SW480 (cell line): ENCODE data around the gene MALRD1.
"Not testable (repeated sequence)": the region's sequence is repeated elsewhere in the genome, so short reads cannot be mapped to it uniquely, and the experiment has no call there.

Experiments
- DNase-seq: peaks from one replicate; pipeline ENCODE4 v3.0.0-alpha.2; 2016; ENCODE audit warnings: low spot score

The MALRD1 gene

DNA sequence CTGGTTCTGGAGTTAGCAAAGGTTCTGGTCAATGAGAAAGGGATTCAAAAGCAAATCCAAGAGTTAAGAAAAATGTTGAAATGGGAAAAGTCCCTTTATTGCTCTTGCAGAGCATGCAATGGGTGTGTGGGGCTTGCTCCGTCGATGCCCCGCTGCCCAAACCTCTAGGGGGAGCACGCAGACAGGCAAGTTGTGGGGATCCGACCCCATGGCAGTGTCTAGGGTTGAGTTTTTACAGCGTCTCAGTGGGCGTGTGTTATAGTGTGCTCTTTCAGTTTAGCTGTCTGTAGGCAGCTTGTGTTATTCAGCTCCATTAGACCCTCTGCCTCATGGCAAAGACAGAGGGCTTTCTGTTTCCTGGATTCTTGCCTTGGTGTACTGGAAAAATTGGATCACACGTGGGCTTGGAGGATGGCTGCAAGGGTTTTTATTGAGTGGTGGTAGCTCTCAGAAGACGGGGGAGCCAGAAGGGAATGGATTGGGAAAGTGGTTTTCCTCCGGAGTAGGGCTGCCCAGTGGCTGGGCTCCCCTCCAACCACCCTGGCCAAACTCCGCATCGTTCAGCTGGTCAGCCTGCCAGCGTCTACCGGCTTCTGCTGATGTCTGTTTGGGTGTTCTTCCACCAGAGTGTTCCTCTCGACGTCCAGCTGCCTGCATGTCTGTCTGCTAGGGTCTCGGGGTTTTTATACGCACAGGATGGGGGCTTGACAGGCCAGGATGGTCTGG, 665.4 kb downstream of the MALRD1 start:
- no peak for DNase-seq

DNA sequence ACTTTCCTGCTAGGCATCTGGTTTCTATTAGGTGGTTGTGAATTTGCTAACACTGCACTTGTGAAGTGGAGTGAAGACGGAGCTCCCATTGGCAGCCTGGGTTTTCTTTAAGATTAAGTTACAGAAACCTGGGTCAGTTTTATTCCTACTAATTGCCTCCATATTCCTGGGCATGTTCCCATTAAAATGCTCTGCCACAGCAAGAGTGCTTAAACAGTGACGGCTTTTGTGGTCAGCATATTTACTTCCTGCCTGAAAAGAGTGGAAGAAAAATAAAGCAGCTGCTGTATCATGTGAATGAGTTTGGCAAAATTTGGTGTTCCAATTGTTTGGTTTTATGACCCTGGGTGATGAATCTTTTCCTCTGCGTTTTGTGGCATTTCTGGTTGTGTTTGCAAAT, 670.7 kb downstream of the MALRD1 start:
- DNase-seq, result no peak

DNA sequence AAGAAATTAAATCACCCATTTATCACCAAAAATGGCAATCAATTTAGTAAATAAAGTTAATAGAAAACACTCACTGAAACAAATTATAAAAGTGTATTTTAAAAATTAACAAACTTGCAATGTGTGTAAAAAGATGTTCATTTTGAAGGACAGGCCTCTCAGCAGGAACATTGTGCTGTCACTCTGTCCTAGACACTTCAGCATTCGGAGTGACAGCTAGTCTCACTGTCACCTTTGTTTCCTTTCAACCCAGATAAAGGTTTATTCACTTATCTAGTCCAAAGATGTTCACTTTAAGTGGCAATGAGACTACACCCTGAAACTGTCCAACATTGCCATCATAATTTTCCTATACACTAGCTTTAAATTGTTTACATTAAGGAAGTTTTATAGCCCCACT, 675.7 kb downstream of the MALRD1 start:
- no peak for DNase-seq

DNA sequence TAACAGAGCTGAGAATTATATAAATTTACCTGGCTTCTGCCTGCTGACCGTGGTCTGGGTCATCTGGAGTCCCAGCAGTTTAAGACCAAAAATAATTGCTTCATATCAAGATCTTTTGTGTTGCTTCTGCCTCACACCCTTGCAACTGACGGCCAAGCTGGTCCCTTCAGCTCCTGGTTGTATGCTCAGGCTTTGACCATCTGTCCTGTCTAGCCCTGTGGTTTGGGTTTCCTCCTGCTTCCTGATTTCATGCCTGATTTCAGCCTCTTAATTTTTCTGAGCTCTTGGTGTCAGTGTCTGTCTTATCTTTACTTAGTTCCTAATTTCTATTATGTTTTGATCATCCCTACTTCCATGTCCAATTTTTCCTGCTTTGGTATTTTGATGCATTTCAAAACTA, 679.8 kb downstream of the MALRD1 start:
- DNase-seq, result no peak

DNA sequence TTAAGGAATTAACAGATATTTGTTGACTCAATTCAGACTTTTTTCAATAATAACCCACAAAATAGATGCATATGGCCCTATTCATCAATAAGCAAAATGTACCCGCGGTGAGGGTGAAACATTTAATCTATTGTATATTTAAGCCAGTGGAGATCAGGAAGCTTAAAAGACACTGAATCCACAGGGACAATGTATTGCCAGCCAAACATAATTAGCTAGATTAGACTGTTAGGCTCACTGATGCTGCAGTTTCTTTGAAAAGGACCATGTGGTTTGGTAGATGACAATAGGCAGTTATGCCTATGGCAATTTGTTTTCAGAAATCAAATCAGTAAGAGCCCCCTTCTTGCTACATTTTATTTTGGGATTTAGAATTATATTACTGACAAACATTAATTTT, 680.4 kb downstream of the MALRD1 start:
- DNase-seq, result no peak

DNA sequence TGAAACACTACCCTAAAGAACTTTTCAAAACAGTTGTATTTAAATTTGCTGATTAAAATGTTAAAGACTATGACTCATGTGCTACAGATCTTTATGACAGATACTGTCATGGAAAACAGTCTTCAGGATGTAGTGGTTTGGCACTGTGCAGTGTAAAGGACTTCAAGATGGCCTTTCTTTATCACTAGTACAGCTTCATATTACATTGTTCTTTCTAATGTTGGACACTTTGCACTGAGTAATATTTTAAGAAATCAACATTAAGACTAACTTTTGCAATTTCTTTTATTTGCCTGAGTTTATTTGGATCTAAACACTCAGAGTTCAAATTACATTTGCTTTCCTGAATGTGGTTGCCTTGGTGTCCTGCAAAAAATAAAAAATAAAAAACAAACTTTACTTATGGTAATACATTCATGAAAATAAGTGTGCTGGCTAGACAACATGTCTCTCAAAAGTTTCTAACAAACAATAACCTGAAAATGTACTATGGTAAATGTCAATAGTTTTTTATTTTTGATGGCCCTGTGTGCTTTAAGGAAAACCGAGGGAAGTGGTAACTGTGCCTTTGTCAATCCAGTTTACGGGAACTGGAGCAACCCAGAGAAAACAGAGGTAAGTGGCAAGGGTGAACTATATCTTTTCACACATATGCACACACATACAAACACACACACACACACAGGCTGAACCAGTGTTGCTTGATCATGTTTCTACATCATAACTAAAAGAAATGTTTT, 681.7 kb downstream of the MALRD1 start:
- DNase-seq, result no peak

DNA sequence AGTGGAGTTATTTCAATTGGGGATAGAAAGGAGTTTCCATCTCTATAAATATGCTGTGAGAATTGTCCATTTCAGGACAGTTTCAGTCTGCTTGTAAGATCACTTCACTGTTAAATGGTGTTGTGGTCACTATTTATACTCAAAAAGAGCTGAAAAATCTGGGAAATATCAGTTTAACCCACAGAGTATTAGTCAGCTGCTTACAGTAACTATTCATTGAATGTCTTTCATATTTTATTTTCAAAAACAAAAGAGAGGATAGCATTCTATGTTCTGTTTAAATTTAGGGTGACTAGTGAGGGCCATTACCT, 682.3 kb downstream of the MALRD1 start:
- no peak for DNase-seq

DNA sequence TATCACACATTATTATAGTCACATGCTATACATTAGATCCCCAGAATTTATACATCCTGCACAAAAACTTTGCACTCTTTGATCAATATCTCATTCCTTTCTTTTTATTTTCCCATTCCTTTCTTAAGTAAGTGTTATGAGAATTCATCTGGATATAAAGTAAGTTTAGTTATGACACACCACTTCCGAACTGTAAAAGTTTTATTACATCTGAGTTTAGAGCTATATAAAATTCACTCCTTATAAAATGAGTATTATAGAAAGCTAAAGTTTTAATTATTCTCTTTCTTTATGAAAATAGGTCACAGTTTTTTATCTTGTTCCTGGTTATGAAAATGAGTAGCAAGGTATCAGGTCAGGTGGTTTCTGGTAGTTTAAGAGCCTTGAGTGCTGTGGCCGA, 683.0 kb downstream of the MALRD1 start:
- no peak for DNase-seq

DNA sequence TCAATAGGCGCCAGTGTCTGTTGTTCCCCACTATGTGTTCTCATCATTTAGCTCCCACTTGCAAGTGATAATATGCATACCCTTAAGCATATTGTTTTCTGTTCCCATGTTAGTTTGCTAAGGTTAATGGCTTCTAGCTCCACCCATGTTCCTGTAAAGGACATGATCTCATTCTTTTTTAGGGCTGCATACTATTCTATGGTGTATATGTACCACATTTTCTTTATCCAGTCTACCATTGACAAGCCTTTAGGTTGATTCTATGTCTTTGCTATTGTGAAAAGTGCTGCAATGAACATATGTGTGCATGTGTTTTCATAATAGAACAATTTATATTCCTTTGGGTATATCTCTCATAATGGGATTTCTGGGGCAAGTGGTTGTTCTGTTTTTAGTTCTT, 689.8 kb downstream of the MALRD1 start:
- DNase-seq, result no peak

DNA sequence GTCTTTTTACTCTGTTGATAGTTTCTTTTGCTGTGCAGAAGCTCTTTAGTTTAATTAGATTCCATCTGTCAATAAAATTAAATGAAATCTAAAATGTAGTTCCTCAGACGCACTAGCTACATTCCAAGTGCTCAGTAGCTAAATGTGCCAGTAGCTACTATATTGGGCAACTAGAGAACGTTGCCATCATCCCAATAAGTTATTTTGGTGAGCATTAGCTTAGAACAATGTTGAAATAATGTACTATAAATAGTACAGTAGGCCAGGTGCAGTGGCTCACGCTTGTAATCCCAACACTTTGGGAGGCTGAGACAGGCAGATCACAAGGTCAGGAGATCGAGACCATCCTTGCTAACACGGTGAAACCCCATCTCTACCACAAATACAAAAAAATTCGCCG, 690.6 kb downstream of the MALRD1 start:
- DNase-seq, result not testable (repeated sequence)

DNA sequence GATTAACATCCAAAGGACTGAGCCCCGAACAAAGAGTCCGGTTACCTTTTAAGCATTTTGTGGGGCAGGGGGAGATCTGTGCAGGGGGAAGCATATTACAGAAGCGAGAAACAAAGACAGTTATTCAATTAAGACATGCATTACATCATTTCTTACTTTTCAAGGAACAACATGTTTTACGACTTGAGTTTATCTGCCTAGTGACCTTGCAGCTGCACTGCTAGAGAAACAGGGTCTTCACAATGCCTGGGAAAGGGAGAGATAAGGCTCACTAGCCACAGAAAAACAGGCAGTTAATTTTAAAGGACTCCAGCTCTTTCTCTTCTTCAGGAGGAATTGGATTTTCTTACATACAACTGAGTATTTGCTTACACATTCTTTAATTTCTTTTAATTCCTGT, 693.5 kb downstream of the MALRD1 start:
- DNase-seq, result not testable (repeated sequence)

DNA sequence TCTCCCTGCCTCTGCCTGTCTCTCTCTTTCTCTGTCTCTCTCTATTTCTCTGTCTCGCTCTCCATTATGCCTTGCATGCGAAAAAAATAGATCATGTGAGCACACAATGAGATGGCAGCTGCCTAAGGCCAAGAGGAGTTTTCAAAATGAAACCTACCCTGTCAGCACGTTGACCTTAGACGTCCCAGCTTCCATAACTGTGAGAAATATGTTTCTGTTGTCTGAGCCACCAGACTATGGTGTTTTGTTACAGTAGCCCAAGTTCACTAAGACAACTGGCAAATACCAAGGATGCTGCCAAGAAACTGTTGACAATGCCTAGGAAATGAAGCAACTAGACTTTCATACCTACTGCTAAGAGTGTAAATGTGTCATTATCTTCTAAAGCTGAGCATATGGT, 697.1 kb downstream of the MALRD1 start:
- no peak for DNase-seq

DNA sequence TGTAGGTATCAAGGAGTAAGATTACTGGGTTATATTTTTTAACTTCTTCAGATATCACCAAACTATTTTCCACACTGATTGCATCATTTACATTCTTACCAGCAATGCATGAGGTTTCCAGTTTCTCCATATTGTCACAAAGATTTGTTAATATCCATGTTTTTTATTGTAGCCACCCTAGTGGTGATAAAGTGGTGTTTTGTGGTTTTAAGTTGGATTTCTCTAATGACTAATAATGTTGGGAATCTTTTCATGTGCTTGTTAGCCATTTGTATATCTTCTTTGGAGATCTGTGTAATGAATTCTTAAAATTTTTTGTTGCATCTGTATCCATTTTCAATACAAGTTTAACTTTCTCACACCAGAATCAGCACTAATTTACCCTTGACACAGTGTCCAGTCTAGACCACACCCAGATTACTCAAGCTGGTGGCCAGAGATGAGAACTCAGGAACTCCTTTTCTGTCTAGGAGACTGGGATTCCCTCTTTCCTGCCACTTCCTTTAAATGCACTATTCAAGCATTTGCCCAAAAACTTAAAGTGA, 700.7 kb downstream of the MALRD1 start:
- no peak for DNase-seq

DNA sequence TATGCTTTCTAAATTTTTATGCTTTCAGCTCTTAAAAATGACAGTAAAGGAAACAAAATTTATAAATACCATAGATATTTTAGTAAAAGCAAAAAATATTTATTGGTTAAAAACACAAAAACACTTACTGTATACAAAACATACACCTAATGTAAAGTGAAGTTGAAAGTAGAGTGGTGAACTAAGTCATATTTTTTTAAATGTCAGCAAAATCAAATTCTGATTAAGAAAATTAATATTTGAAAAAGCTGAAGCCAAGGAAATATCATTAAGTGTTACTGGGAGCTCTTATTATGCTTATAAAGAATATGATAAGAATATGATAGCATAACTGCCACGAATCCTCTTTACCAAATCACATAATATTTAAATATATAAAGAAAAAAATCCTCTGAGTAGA, 702.4 kb downstream of the MALRD1 start:
- no peak for DNase-seq

DNA sequence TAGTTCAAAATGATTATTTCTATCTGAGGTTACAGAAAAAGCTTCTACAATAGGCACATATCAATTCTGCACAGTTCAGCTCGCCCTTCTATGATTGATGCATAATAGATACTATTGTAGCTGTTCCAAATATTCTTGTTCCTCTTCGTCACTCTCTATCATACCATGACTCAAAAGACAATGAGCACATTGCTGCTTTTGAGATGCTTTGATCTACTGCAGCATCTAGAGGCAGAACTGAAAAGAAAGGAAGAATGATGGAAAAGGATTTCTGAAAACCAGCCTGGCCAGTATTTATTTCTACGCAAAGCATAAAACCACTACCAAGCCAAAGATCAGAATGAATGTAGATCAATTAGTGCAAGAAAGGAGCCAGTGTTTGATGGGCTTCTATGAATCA, 708.3 kb downstream of the MALRD1 start:
- no peak for DNase-seq

DNA sequence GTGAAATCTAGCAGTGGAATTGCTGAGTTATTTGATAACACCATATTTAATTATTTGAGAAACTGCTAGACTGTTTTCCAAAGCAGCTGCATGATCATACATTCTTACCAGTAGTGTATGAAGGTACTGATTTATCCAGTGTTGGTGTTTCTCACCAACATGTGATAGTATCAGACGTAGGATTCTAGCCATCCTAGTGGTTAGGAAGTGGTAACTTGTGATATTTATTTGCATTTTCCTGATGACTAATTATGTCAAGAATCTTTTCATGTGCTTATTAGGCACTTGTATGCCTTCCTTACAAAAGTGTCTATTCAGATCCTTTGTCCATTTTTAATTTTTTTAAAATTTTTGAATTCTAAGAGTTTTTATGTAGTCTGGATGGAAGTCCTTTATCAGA, 713.4 kb downstream of the MALRD1 start:
- no peak for DNase-seq

DNA sequence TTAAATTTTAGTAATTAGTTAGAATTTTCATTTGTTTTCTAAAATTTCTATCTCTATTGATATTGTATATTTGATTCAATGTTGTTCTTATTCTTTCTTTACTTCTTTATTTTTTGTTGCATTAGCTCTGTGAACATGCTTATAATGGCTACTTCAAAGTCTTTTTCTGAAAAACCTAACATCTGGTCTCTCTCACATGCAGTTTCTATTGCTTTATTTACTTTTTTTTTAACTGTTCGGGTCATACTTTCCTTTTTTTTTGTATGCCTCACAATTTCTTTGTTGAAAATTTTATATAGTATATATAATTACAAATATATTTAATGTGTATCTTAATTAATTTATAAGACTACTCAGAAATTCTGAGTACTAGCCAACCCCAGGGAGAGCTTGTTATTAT, 715.5 kb downstream of the MALRD1 start:
- DNase-seq, result no peak

DNA sequence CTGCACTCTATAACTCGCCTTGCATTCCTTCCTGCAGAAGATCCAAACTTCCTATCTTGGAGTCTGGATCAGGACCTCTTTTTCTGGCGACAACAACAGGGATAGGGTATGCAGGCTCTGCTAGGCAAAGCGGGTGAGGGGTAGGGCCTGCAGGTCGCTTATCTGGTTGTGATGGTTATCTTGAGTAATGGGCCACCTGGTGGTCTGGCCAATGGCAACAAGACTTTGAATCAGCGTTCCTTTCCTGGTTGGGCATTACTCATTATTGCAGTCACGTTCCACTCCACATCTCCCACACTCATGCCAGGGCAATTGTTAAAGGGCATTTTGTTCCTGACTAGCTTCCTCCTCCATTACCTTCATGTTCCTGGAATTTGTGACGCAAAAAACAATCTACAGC, 719.3 kb downstream of the MALRD1 start:
- no peak for DNase-seq

DNA sequence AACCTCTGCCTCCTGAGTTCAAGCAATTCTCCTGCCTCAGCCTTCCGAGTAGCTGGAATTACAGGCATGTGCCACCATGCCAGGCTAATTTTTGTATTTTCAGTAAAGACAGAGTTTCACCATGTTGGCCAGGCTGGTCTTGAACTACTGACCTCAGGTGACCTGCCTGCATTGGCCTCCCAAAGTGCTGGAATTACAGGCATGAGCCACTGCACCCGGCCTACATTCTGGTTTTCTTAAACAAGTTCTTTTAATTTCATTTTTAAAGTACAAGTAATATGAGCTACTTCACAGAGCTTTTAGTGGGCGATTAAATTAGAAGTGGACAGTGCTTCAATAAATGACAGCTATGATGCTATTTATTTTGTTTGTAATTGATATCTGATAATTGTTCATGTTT, 721.2 kb downstream of the MALRD1 start:
- not testable (repeated sequence) for DNase-seq

DNA sequence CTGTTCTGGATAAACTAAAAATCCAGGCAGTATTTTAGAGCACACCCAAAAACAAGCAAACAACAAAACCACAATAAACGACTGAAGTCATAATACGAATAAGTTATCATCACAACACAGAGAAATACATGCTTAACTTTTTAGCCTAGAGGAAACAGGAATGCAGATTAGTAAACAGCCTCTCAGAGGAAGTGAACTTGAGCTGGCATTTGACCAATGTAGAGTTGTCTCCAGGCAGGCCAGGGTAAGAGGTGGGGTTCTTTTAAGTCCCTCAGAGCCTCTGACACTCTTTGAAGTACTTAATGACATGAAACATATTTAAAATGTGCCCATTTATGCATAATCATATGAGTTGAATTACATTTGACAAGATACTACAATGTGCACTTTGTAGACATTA, 724.4 kb downstream of the MALRD1 start:
- no peak for DNase-seq

DNA sequence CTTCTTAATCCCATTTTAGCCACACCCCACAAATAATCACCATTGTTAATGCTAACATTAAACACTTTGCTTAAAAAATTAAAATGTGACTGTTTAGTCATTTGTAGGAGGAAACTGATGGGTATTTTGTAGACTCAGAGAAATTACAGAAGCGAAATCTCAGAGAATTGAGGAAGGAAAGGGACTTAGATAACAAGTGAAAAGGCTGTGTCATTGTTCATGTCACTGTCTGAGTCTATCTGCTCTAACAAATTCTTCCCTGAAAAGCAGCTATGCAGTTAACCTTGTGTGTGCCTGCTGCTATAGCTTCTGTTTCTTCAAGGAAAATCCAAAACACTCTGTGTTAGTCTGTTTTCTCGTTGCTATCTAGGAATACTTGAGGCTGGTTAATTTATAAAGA, 726.7 kb downstream of the MALRD1 start:
- DNase-seq, result no peak

DNA sequence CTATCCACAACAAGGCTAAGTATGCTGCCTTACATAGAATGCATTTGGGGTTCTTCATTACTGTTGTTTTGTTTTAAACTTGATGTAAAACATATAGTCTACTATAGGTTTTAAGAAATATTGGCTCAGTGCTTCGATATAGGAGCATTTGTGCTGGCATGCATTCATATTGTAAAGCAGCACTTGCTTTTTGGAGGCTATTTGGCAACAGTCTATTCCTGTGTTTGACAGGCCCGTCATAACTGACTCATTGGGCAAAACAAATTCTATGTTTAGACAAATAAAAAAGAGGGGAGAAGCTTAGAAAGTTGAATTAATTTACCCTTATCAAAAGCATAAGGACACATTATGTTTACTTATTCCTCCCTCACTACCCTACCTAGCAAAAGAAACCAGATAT, 729.2 kb downstream of the MALRD1 start:
- no peak for DNase-seq

DNA sequence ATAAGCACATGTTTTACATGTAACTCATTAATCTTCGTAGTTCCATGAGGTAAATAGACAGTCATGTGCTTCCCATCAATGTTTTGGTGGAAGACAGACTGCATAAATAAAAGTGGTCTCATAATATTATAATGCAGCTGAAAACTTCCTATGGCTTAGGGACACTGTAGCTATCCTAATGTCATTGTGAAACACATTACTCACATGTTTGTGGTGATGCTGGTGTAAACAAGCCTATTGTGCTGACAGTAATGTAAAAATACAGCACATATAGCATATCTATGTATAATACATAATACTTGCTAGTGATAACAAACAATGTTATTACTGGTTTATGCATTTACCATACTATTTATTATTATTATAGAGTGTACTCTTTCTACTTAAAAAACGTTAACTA, 730.4 kb downstream of the MALRD1 start:
- no peak for DNase-seq
